Spleen (tissue), 11 donors: Measurements from ENCODE around the gene TTLL11. TPM values are rescaled to one million over a fixed set of nuclear protein-coding genes. Genes with fewer than 3 reads are reported as not detected.

Experiments
- DNase-seq: peaks from one replicate; pipeline ENCODE4 v3.0.0-alpha.2; 2020
- H3K27ac ChIP-seq, 8 donors: fragments of 200-600 bp; sonication (generic) in 7 of 8; 1 replicate in 4 of 8; 2 replicates in 4 of 8; pipeline versions ENCODE4 v1.5.0 to v1.8.0; 2016 to 2021; ENCODE audit warnings: inconsistent platforms in 4 of 8, mild to moderate bottlenecking in 4 of 8, moderate library complexity in 1 of 8
- H3K27me3 ChIP-seq, 7 donors: fragments of 200-600 bp; sonication (generic) in 6 of 7; replicated peaks in 1 of 7; 1 replicate in 4 of 7; 2 replicates in 3 of 7; pipeline versions ENCODE4 v1.5.0 to v1.8.0; 2016 to 2021; ENCODE audit warnings: inconsistent platforms in 3 of 7, mild to moderate bottlenecking in 1 of 7
- H3K36me3 ChIP-seq, 6 donors: fragments of 200-600 bp; sonication (generic) in 5 of 6; 1 replicate in 4 of 6; 2 replicates in 2 of 6; pipeline versions ENCODE4 v1.5.0 to v1.8.0; 2016 to 2021; ENCODE audit warnings: inconsistent platforms in 2 of 6
- H3K4me1 ChIP-seq, 6 donors: fragments of 200-600 bp; sonication (generic) in 5 of 6; 1 replicate in 3 of 6; 2 replicates in 3 of 6; pipeline versions ENCODE4 v1.5.0 to v1.8.0; 2016 to 2021; ENCODE audit warnings: inconsistent platforms in 3 of 6
- H3K4me3 ChIP-seq, 8 donors: fragments of 200-600 bp; sonication (generic) in 7 of 8; 1 replicate in 4 of 8; 2 replicates in 4 of 8; pipeline versions ENCODE4 v1.5.0 to v1.8.0; 2016 to 2021; ENCODE audit warnings: inconsistent platforms in 4 of 8, mild to moderate bottlenecking in 4 of 8, moderate library complexity in 2 of 8
- H3K9me3 ChIP-seq, 8 donors: fragments of 200-600 bp; sonication (generic) in 7 of 8; 1 replicate in 4 of 8; 2 replicates in 4 of 8; pipeline versions ENCODE4 v1.5.0 to v1.8.0; 2016 to 2021; ENCODE audit warnings: inconsistent platforms in 4 of 8
- POLR2A ChIP-seq, 3 donors: fragments of 450-650 bp; IDR thresholded peaks; one replicate each; pipeline ENCODE4 v1.5.1; 2017; ENCODE audit warnings: antibody characterized with exemption in 3 of 3, mild to moderate bottlenecking in 1 of 3
- POLR2AphosphoS5 ChIP-seq, 3 donors: sonication (generic); formaldehyde crosslinking; IDR thresholded peaks; one replicate each; pipeline ENCODE4 v1.5.1; 2017; ENCODE audit warnings: antibody characterized with exemption in 3 of 3
- WGBS, 5 donors: extraction: QIAGEN DNeasy Blood & Tissue Kit in 3 of 5; methylation state at CpG; one replicate each; pipeline versions ENCODE4 v1.1.5 to v1.1.7; 2013 to 2018; 5-methylcytosine and 5-hydroxymethylcytosine counted together
- intact Hi-C: fragments of 100-400 bp; cut with DNase I; formaldehyde crosslinking; loops from one replicate; pipeline ENCODE4 v1.15.0; 2023; ENCODE audit warnings: low total_unique reads
- polyA plus RNA-seq, 3 donors: library from polyadenylated mRNA; stranded (reverse); fragments of 200-250 nt; gene quantifications; one replicate each; pipeline ENCODE4 v1.2.1, GENCODE V29; 2013
- total RNA-seq, 7 donors: library from RNA; depleted of rRNA in 3 of 7; stranded (reverse); fragments of >200 nt in 3 of 7; fragmentation: NEBNext Ultra II Directional in 4 of 7; extraction: Animal tissue kit (Norgen Biotek cat#: 25700) in 4 of 7; gene quantifications; one replicate each; pipeline versions ENCODE4 v1.1.0 to v1.2.1, GENCODE V29; 2016 to 2021
- TF ChIP-seq, protein P1 (sequence below), 11 experiments: fragments of 200-600 bp in 7 of 11; fragments of 450-650 bp in 4 of 11; sonication (generic) in 4 of 11; IDR thresholded peaks in 8 of 11; conservative IDR thresholded peaks in 3 of 11; 1 replicate in 7 of 11; 2 replicates in 4 of 11; pipeline versions ENCODE4 v1.4.0 to v1.8.0; 2016 to 2021; ENCODE audit warnings: antibody characterized with exemption in 11 of 11, inconsistent platforms in 4 of 11, mild to moderate bottlenecking in 1 of 11
- donor health status: healthy with polysubstance abuse.
- donor health status: DM: no; HTN: no; CAD: no; lungs with moderate emphysema.
- donor health status: DM: no; HTN: no; CAD: no.
- donor health status: Bipolar disorder and iron deficiency.
- donor health status: healthy.
- donor health status: DM: no; HTN: no; CAD: no.
- donor health status: DM: yes; HTN: yes; CAD: no.

Gene TTLL11
- total and polyA plus RNA-seq, 10 donors: 1.6 to 12.8 (median 7.3) TPM

DNA sequence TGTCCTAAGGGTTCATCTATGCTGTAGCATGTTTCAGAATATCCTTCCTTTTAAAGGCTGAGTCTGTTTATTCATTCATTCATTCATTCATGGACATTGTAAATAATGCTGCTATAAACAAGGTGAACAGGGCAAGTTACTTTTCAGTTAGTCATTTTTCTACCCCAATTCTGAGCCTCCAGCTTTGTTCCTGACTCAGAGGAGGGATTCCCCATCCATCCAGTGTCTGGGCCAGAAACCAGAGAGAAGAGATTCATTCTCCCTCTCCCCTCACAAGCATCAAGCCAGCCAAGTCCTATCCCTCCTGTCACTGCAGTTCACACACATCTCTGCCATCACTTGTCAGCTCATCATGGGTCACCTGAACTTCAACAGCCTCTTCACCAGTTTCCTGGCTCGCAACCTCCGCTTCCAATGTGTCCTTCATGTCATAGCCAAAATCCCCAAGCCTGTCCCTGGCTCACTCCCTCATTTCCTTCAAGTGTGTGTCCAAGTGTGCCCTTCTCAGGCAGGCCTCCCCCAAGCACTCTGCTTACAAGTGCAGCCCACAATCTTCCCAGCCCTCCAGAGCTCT is 203.0 kb downstream of the TTLL11 start:
- Histone ChIP-seq H3K36me3 (no peaks in the 10 kb centered on the region), H3K27me3 (no peaks in the 10 kb centered on the region), H3K27ac (no peak overlapping the region), H3K4me3 (no peak overlapping the region), H3K9me3 (no peaks in the 10 kb centered on the region), H3K4me1 (peaks cover 0 to 16% (median 1%) of the 10 kb centered on the region in 6 donors)
- DNase-seq: no peak
- intact Hi-C loops: no loop called here
- 83 to 98% (median 94%) methylated on average over 2 of the region's 2 CpGs for WGBS, 5 donors
- TF ChIP-seq, protein P1, sequence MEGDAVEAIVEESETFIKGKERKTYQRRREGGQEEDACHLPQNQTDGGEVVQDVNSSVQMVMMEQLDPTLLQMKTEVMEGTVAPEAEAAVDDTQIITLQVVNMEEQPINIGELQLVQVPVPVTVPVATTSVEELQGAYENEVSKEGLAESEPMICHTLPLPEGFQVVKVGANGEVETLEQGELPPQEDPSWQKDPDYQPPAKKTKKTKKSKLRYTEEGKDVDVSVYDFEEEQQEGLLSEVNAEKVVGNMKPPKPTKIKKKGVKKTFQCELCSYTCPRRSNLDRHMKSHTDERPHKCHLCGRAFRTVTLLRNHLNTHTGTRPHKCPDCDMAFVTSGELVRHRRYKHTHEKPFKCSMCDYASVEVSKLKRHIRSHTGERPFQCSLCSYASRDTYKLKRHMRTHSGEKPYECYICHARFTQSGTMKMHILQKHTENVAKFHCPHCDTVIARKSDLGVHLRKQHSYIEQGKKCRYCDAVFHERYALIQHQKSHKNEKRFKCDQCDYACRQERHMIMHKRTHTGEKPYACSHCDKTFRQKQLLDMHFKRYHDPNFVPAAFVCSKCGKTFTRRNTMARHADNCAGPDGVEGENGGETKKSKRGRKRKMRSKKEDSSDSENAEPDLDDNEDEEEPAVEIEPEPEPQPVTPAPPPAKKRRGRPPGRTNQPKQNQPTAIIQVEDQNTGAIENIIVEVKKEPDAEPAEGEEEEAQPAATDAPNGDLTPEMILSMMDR (IDR thresholded peaks at IDR 0.05 in 8 of 11, conservative IDR thresholded peaks at IDR 0.05 in 3 of 11): no peak
- TF ChIP-seq POLR2AphosphoS5 (IDR thresholded peaks at IDR 0.05): no peak
- no peak for TF ChIP-seq POLR2A (IDR thresholded peaks at IDR 0.05)

GRCh38 chr9:121888438-121888775 is 204.7 kb downstream of the TTLL11 start:
- H3K4me1 ChIP-seq: peaks cover 0 to 32% (median 10%) of the 10 kb centered on the region in 6 donors
- WGBS, 5 donors: 62 to 87% (median 73%) methylated on average over 4 of the region's 4 CpGs
- intact Hi-C loops: no loop called here
- no peak for TF ChIP-seq POLR2A (IDR thresholded peaks at IDR 0.05)
- TF ChIP-seq, protein P1 (IDR thresholded peaks at IDR 0.05 in 8 of 11, conservative IDR thresholded peaks at IDR 0.05 in 3 of 11): no peak
- no peak for TF ChIP-seq POLR2AphosphoS5 (IDR thresholded peaks at IDR 0.05)
- no peaks in the 10 kb centered on the region for H3K9me3 ChIP-seq
- H3K36me3 ChIP-seq: no peaks in the 10 kb centered on the region
- H3K27ac ChIP-seq: no peak overlapping the region
- H3K27me3 ChIP-seq: no peaks in the 10 kb centered on the region
- DNase-seq: no peak
- H3K4me3 ChIP-seq: no peak overlapping the region

- no peaks in the 10 kb centered on the region for H3K27me3 ChIP-seq
- H3K4me1 ChIP-seq: peaks cover 0 to 35% (median 11%) of the 10 kb centered on the region in 6 donors
- no peaks in the 10 kb centered on the region for H3K9me3 ChIP-seq
- TF ChIP-seq, protein P1 (IDR thresholded peaks at IDR 0.05 in 8 of 11, conservative IDR thresholded peaks at IDR 0.05 in 3 of 11): no peak
- no peak for TF ChIP-seq POLR2AphosphoS5 (IDR thresholded peaks at IDR 0.05)
- TF ChIP-seq POLR2A (IDR thresholded peaks at IDR 0.05): no peak
- 81 to 86% (median 83%) methylated on average over 12 to 13 of the region's 13 CpGs for WGBS, 5 donors
- no peaks in the 10 kb centered on the region for H3K36me3 ChIP-seq
- H3K27ac ChIP-seq: no peak overlapping the region
- DNase-seq: no peak
- no peak overlapping the region for H3K4me3 ChIP-seq
- intact Hi-C loops: no loop called here
Measured at GRCh38 chr9:121887553-121888437, 205.3 kb downstream of the TTLL11 start.
